Daoy (cell line): Measurements from ENCODE around the gene C16orf96. TPM values are rescaled to one million over a fixed set of nuclear protein-coding genes. Genes with fewer than 3 reads are reported as not detected.

Source experiments
- DNase-seq: peaks from one replicate; pipeline ENCODE4 v3.0.0-alpha.2; 2015; ENCODE audit warnings: low read depth
- total RNA-seq: library from RNA; depleted of rRNA; stranded (reverse); fragments of >200 nt; shearing (Covaris generic); gene quantifications from 2 replicates; pipeline ENCODE4 v1.2.3, GENCODE V29; 2014; rRNA removed

C16orf96 gene
- total RNA-seq, 1 experiment from 2014 or later, result not detected

DNA sequence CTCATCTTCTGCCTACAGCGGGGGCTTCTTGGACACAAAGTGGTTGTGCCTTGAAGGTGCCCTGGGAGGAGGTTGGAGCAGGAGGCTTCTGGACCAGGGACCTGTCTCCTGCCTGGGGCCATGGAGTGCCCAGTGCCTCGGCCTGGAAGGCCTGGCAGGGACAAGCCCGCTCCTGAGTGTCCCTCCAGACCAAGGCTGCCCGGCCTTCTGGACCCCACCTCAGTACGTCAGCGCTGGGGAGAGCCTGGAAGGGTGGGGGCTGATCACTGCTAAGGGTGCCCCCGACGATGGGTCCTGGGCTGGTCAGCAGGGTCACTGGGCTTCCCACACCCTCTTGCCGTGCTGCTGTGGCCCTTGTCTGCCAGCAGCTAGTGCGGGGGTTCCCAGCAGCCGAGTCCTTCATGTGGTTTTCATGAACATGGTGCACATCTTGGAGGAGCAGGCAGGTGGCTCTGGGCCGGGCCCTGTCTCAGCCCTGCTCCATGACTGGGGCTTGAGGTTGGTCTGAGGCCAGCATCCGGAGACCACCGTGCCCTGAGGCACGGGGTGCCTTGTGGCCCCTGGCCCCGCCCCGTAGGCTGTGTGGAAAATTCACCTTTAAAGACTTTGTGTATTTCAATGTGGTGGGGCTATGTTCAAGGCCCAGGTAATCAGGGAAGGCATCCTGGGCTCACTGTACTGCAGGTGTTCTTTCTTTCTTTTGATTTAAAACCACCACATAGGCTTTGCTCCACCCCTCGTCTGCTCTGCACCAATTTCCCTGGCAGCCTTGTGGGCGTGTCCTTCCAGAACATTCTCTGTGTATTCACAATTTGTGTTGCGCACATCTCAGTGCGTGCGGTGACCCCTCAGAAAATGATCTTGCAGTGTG, 90.9 kb downstream of the C16orf96 start:
- no peak for DNase-seq

DNA sequence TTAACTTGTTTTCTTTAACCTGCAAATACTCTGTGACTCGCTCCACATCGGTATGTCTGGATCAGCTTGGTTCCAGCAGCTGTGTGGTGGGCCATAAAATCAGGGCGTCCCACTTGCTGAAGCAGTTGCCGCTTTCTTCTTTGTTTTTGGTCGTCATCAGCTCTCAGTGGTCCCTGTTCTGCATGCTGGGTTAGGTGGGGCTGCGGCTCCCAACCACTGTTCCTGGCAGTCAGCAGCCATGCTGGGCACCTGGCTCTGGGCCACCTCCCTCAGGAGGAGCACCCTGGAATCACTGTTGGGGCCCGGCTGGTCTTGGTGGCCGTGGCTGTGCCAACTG, 91.5 kb downstream of the C16orf96 start:
- no peak for DNase-seq

DNA sequence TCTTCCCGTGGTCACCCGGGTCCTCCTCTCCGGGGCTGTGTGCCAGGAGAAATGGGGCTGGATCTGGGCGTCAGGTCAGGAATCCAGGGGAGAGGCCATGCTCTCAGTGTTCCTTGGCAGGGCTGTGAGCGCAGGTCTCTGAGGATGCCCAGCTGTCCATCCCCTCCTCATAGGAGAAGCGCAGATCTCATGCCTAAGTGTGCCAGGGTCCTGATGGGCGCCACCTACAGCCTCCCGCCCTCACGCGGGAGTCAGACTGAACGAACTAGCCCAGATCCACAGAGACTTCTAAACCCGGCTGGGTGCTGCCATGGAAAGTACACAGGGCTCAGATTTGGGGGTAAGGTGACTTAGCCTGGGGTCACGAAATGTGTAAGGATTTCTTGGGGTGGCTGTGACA, 92.8 kb downstream of the C16orf96 start:
- DNase-seq, result no peak

DNA sequence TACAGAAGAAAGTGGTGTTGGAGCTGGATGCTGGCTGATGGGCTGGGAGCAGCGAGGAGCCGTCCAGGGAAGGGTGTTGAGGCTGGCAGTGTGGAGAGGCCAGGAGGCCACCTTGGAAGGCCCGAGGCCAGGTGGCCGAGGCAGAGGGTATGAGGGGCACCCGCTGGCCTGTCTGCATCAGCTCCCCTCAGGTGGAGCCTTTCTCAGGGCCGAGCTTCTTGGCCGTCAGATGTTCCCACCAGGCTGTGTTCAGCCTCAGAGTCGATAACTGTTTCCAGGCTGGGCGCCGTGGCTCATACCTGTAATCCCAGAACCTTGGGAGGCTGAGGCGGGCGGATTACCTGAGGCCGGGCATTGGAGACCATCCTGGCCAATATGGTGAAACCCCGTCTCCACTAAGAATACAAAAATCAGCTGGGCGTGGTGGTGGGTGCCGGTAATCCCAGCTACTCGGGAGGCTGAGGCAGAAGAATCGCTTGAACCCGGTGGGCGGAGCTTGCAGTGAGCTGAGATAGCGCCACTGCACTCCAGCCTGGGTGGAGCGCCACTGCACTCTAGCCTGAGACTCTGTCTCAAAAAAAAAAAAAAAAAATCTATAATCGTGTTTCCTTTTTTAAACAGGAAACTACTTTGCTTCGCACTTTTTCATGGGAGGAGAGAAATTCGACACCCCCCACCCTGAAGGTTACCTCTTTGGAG, 93.8 kb downstream of the C16orf96 start:
- no peak for DNase-seq

Other genes starting within 250 kb of the C16orf96 start
- 0.36 and 0.46 TPM in 2 replicates for gene GLIS2, start 240.3 kb upstream of the C16orf96 start, total RNA-seq
- gene PAM16, start 205.0 kb upstream of the C16orf96 start, total RNA-seq, result 34.1 and 71.8 TPM in 2 replicates
- gene VASN, start 184.5 kb upstream of the C16orf96 start, total RNA-seq, result 22.1 and 25.1 TPM in 2 replicates
- gene CORO7, start 139.7 kb upstream of the C16orf96 start, total RNA-seq, result 7.0 and 11.3 TPM in 2 replicates
- 54.8 and 73.9 TPM in 2 replicates for gene DNAJA3, start 130.5 kb upstream of the C16orf96 start, total RNA-seq
- gene NMRAL1, start 81.7 kb upstream of the C16orf96 start, total RNA-seq, result 26.5 and 53.5 TPM in 2 replicates
- gene HMOX2, start 79.9 kb upstream of the C16orf96 start, total RNA-seq, result 38.6 and 41.3 TPM in 2 replicates
- 9.7 and 11.9 TPM in 2 replicates for gene CDIP1, start 17.6 kb upstream of the C16orf96 start, total RNA-seq
- gene UBALD1, start 58.5 kb downstream of the C16orf96 start, total RNA-seq, result 10.2 and 16.3 TPM in 2 replicates
- 8.4 and 26.1 TPM in 2 replicates for gene MGRN1, start 68.5 kb downstream of the C16orf96 start, total RNA-seq
- 26.7 and 42.4 TPM in 2 replicates for gene NUDT16L1, start 137.2 kb downstream of the C16orf96 start, total RNA-seq
- gene ANKS3, start 177.9 kb downstream of the C16orf96 start, total RNA-seq, result 18.8 and 19.7 TPM in 2 replicates
- 0.74 and 1.6 TPM in 2 replicates for gene DNAAF8, start 178.2 kb downstream of the C16orf96 start, total RNA-seq
- 6.4 and 7.5 TPM in 2 replicates for gene ZNF500, start 210.8 kb downstream of the C16orf96 start, total RNA-seq
- not detected in 2 replicates for gene SEPTIN12, start 232.0 kb downstream of the C16orf96 start, total RNA-seq
- gene SMIM22, start 239.0 kb downstream of the C16orf96 start, total RNA-seq, result not detected in 2 replicates
- 7.6 and 8.3 TPM in 2 replicates for gene ROGDI, start 246.3 kb downstream of the C16orf96 start, total RNA-seq